ENCODE data around the gene TFAP2D.

DNA sequence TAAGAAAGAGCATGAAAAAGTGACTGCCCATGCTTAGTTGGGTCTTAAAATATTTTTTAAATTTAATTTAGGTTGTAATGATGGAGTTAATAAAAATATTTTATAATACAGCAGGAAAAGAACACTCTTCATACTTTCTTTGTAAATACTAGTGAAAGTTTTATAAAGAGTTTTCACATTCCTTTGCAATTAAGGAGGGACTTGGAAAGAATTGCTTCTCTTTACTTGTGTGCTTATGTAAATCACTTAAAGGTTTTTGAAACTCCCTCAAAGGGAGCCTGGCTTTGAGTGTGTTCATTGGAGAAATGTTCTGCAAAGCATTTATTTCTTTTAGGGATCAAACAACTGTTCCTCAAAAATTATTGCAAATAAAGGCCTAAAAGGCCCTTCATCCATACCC lies 93.7 kb downstream of the TFAP2D start:
- TF ChIP-seq, protein P1, sequence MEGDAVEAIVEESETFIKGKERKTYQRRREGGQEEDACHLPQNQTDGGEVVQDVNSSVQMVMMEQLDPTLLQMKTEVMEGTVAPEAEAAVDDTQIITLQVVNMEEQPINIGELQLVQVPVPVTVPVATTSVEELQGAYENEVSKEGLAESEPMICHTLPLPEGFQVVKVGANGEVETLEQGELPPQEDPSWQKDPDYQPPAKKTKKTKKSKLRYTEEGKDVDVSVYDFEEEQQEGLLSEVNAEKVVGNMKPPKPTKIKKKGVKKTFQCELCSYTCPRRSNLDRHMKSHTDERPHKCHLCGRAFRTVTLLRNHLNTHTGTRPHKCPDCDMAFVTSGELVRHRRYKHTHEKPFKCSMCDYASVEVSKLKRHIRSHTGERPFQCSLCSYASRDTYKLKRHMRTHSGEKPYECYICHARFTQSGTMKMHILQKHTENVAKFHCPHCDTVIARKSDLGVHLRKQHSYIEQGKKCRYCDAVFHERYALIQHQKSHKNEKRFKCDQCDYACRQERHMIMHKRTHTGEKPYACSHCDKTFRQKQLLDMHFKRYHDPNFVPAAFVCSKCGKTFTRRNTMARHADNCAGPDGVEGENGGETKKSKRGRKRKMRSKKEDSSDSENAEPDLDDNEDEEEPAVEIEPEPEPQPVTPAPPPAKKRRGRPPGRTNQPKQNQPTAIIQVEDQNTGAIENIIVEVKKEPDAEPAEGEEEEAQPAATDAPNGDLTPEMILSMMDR (IDR thresholded peaks at IDR 0.05): no peak
- TF ChIP-seq POLR2A (IDR thresholded peaks at IDR 0.05): no peak

Data from lower leg skin (tissue), 3 donors.